ENCODE data around the gene OR10K2.

GRCh38 chr1:158407092-158407491, 18.9 kb downstream of the OR10K2 start:
- TF ChIP-seq, protein P1, sequence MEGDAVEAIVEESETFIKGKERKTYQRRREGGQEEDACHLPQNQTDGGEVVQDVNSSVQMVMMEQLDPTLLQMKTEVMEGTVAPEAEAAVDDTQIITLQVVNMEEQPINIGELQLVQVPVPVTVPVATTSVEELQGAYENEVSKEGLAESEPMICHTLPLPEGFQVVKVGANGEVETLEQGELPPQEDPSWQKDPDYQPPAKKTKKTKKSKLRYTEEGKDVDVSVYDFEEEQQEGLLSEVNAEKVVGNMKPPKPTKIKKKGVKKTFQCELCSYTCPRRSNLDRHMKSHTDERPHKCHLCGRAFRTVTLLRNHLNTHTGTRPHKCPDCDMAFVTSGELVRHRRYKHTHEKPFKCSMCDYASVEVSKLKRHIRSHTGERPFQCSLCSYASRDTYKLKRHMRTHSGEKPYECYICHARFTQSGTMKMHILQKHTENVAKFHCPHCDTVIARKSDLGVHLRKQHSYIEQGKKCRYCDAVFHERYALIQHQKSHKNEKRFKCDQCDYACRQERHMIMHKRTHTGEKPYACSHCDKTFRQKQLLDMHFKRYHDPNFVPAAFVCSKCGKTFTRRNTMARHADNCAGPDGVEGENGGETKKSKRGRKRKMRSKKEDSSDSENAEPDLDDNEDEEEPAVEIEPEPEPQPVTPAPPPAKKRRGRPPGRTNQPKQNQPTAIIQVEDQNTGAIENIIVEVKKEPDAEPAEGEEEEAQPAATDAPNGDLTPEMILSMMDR (IDR thresholded peaks at IDR 0.05): no peak
- TF ChIP-seq EP300 (IDR thresholded peaks at IDR 0.05) (no peak), POLR2A (IDR thresholded peaks at IDR 0.05) (no peak), POLR2AphosphoS5 (IDR thresholded peaks at IDR 0.05) (no peak)
